NCI-H460 (cell line): ENCODE measurements around the gene SVEP1. TPM values are rescaled to one million over a fixed set of nuclear protein-coding genes. Genes with fewer than 3 reads are reported as not detected.
"Not testable (repeated sequence)": the region's sequence is repeated elsewhere in the genome, so short reads cannot be mapped to it uniquely, and the experiment has no call there.

Experiments used
- DNase-seq: peaks from one replicate; pipeline ENCODE4 v3.0.0-alpha.2; 2016; ENCODE audit warnings: low read depth; ENCODE audit errors: extremely low read depth
- total RNA-seq: library from RNA; depleted of rRNA; stranded (reverse); fragments of >200 nt; shearing (Covaris generic); gene quantifications from 2 replicates; pipeline ENCODE4 v1.2.3, GENCODE V29; 2014

The SVEP1 gene
- total RNA-seq, 1 experiment from 2014 or later: 0.97 TPM

GRCh38 chr9:110580850-110581249 lies 1.3 kb upstream of the SVEP1 start:
- no peak for DNase-seq

GRCh38 chr9:110579862-110580219 lies 300 bp upstream of the SVEP1 start:
- no peak for DNase-seq

- no peak for DNase-seq
These were observed 937 bp downstream of the SVEP1 start for GRCh38 chr9:110578575-110579033.

- DNase-seq: no peak
These were observed 3.6 kb downstream of the SVEP1 start for GRCh38 chr9:110575945-110576344.

- no peak for DNase-seq
These were observed 4.4 kb downstream of the SVEP1 start for GRCh38 chr9:110575169-110575568.

GRCh38 chr9:110573305-110573704 lies 6.2 kb downstream of the SVEP1 start:
- DNase-seq: no peak

- DNase-seq: no peak
These were observed 7.6 kb downstream of the SVEP1 start for GRCh38 chr9:110571801-110572483.

- no peak for DNase-seq
These were observed 13.4 kb downstream of the SVEP1 start for GRCh38 chr9:110566156-110566555.

GRCh38 chr9:110561826-110562225 lies 17.7 kb downstream of the SVEP1 start:
- DNase-seq: no peak

- no peak for DNase-seq
These were observed 19.7 kb downstream of the SVEP1 start for GRCh38 chr9:110559869-110560268.

- peak; percentile 25 for DNase-seq
These were observed 23.8 kb downstream of the SVEP1 start for GRCh38 chr9:110555551-110556331.

GRCh38 chr9:110546411-110546871 lies 33.1 kb downstream of the SVEP1 start:
- no peak for DNase-seq

GRCh38 chr9:110545705-110546104 lies 33.8 kb downstream of the SVEP1 start:
- no peak for DNase-seq

- no peak for DNase-seq
These were observed 35.9 kb downstream of the SVEP1 start for GRCh38 chr9:110543631-110544051.

- DNase-seq: no peak
These were observed 37.6 kb downstream of the SVEP1 start for GRCh38 chr9:110541950-110542349.

GRCh38 chr9:110538647-110539041 lies 40.9 kb downstream of the SVEP1 start:
- no peak for DNase-seq

- no peak for DNase-seq
These were observed 41.5 kb downstream of the SVEP1 start for GRCh38 chr9:110537841-110538646.

GRCh38 chr9:110536822-110537221 lies 42.7 kb downstream of the SVEP1 start:
- peak; percentile 52 for DNase-seq

- DNase-seq: not testable (repeated sequence)
These were observed 45.4 kb downstream of the SVEP1 start for GRCh38 chr9:110534162-110534561.

- no peak for DNase-seq
These were observed 46.5 kb downstream of the SVEP1 start for GRCh38 chr9:110532908-110533665.
